ENCODE measurements around the gene C3orf33.

C3orf33 gene

GRCh38 chr3:155785662-155786295 is 20.3 kb downstream of the C3orf33 start:
- DNase-seq (ENCODE audit: low read depth): no peak

GRCh38 chr3:155782390-155782953 is 23.6 kb downstream of the C3orf33 start:
- DNase-seq (ENCODE audit: low read depth): no peak

GRCh38 chr3:155780291-155780690 is 25.8 kb downstream of the C3orf33 start:
- no peak for DNase-seq (ENCODE audit: low read depth)

- no peak for DNase-seq (ENCODE audit: low read depth)
Measured at GRCh38 chr3:155778462-155778861, 27.6 kb downstream of the C3orf33 start.

- no peak for DNase-seq (ENCODE audit: low read depth)
Measured at GRCh38 chr3:155772801-155773200, 33.3 kb downstream of the C3orf33 start.

- DNase-seq (ENCODE audit: low read depth): no peak
Measured at GRCh38 chr3:155771126-155771525, 35.0 kb downstream of the C3orf33 start.

GRCh38 chr3:155766206-155766605 is 39.9 kb downstream of the C3orf33 start:
- DNase-seq (ENCODE audit: low read depth): no peak

GRCh38 chr3:155763870-155764463 is 42.1 kb downstream of the C3orf33 start:
- DNase-seq (ENCODE audit: low read depth): no peak

- DNase-seq (ENCODE audit: low read depth): no peak
Measured at GRCh38 chr3:155760653-155761052, 45.4 kb downstream of the C3orf33 start.

GRCh38 chr3:155757577-155757976 is 48.5 kb downstream of the C3orf33 start:
- DNase-seq (ENCODE audit: low read depth): no peak

GRCh38 chr3:155753038-155753639 is 52.9 kb downstream of the C3orf33 start:
- no peak for DNase-seq (ENCODE audit: low read depth)

- no peak for DNase-seq (ENCODE audit: low read depth)
Measured at GRCh38 chr3:155748611-155749365, 57.3 kb downstream of the C3orf33 start.

- no peak for DNase-seq (ENCODE audit: low read depth)
Measured at GRCh38 chr3:155747946-155748290, 58.2 kb downstream of the C3orf33 start.

- DNase-seq (ENCODE audit: low read depth): no peak
Measured at GRCh38 chr3:155747286-155747945, 58.7 kb downstream of the C3orf33 start.

- DNase-seq (ENCODE audit: low read depth): no peak
Measured at GRCh38 chr3:155746703-155747102, 59.4 kb downstream of the C3orf33 start.

- no peak for DNase-seq (ENCODE audit: low read depth)
Measured at GRCh38 chr3:155745795-155746550, 60.1 kb downstream of the C3orf33 start.

GRCh38 chr3:155744626-155745324 is 61.3 kb downstream of the C3orf33 start, which contains the start of gene PLCH1:
TSS of gene PLCH1 (minus strand) at chr3:155745071. CDS start at chr3:155704224, 40,847 bp downstream.
- peak; percentile 3 for DNase-seq (ENCODE audit: low read depth)

GRCh38 chr3:155744010-155744625 is 62.0 kb downstream of the C3orf33 start:
- no peak for DNase-seq (ENCODE audit: low read depth)

- DNase-seq (ENCODE audit: low read depth): no peak
Measured at GRCh38 chr3:155743606-155744005, 62.5 kb downstream of the C3orf33 start.

- DNase-seq (ENCODE audit: low read depth): no peak
Measured at GRCh38 chr3:155742349-155742965, 63.6 kb downstream of the C3orf33 start.
